ENCODE measurements around the gene KLRF2.
"Not testable (repeated sequence)": the region's sequence is repeated elsewhere in the genome, so short reads cannot be mapped to it uniquely, and the experiment has no call there.

KLRF2 gene, protein sequence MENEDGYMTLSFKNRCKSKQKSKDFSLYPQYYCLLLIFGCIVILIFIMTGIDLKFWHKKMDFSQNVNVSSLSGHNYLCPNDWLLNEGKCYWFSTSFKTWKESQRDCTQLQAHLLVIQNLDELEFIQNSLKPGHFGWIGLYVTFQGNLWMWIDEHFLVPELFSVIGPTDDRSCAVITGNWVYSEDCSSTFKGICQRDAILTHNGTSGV

DNA sequence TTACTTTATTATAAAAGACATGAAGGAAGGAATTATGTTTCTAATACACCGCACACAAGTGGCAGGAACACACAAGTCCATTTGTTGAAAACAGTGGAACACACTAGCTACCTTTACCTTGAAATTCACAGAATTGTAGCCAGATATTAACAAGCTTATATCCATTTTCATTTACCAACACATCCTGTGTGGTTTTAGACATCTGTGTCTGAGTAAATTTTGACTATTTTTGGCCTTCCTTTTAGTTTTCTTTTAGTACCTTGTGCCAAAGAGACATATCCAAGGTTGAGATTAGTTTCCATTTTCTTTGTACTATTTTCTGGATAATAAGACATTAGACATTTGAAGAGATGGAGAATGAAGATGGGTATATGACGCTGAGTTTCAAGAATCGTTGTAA is at the start of gene KLRF2:
Gene KLRF2, plus strand, starts transcription at position 244 of the 400 bp plus-strand sequence. Its CDS starts 107 bp downstream, at position 351.
- no peak for DNase-seq (ENCODE audit: low read depth, low spot score)

- no peak for DNase-seq (ENCODE audit: low read depth, low spot score)
Measured at GRCh38 chr12:9831720-9832119, 49.6 kb upstream of the KLRF2 start.

- no peak for DNase-seq (ENCODE audit: low read depth, low spot score)
Measured at GRCh38 chr12:9843407-9843806, 37.9 kb upstream of the KLRF2 start.

DNA sequence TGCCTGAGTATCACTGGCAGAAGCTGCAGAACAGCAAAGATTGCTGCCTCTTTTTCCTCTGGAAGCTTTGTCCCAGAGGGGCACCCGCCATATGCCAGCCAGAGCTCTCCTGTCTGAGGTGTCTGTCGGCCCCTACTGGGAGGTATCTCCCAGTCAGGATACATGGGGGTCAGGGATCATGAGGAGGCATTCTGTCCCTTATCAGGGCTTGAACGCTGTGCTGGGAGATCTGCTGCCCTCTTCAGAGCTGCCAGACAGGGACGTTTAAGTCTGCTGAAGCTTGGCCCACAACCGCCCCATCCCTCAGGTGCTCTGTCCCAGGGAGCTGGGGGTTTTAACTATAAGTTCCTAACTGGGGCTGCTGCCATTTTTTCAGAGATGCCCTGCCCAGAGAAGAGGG is 32.4 kb upstream of the KLRF2 start:
- no peak for DNase-seq (ENCODE audit: low read depth, low spot score)

DNA sequence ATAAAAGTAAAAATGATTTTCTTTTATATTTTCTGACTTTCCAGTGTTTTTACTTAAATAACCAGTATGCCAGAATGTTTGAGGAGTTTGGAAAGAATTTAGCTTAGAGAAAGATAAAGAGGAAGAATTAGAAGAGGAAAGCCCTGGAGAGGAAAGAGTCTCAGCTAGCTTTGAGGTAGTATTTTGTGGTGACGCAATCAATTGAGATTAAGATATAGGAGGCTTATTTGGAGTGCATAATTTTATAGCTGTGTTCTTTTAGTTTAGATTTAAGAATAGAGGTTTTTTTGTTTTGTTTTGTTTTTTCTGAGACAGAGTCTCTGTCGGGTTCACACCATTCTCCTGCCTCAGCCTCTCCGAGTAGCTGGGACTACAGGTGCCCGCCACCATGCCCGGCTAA is 30.2 kb upstream of the KLRF2 start:
- DNase-seq (ENCODE audit: low read depth, low spot score) = no peak

- DNase-seq (ENCODE audit: low read depth, low spot score) = no peak
Measured at GRCh38 chr12:9851927-9852326, 29.4 kb upstream of the KLRF2 start.

- no peak for DNase-seq (ENCODE audit: low read depth, low spot score)
Measured at GRCh38 chr12:9856151-9856550, 25.1 kb upstream of the KLRF2 start.

DNA sequence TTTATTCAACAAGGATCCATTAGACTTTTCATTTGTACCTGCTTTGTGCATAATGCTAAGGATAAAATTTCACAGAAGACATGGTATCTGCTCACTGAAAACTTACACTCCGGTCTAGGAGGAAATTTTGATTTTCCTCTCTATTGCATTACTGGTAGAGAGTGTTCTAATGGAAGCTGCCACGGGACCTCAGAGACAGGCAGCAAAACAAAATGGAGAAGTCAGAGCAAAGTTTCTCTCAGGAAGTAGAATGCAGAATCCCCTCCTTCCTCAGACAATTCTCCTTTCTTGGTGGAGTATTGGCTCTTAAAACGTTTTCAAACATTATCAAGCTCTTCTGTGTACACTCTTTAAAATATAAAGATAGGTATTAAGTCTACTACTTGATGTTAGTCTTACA is 24.4 kb upstream of the KLRF2 start:
- no peak for DNase-seq (ENCODE audit: low read depth, low spot score)

DNA sequence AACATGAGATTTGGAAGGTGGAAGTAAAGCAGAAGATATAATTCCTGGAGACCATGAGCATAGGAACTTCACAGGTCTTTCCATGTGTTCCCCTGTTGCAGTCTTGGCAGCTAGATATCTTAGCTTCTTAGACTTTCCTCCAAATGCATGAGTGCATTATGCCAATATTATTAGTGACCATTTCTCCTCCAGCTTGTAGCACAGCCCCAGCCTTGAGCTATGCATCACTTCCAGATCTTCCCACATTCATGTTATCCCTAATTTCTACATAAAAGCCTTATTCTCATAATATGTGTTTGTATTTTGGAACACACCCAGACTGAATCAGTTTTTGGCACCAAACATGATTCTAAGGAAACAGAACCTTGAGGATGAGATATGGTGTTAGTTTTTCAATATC is 23.2 kb upstream of the KLRF2 start:
- DNase-seq (ENCODE audit: low read depth, low spot score) = no peak

DNA sequence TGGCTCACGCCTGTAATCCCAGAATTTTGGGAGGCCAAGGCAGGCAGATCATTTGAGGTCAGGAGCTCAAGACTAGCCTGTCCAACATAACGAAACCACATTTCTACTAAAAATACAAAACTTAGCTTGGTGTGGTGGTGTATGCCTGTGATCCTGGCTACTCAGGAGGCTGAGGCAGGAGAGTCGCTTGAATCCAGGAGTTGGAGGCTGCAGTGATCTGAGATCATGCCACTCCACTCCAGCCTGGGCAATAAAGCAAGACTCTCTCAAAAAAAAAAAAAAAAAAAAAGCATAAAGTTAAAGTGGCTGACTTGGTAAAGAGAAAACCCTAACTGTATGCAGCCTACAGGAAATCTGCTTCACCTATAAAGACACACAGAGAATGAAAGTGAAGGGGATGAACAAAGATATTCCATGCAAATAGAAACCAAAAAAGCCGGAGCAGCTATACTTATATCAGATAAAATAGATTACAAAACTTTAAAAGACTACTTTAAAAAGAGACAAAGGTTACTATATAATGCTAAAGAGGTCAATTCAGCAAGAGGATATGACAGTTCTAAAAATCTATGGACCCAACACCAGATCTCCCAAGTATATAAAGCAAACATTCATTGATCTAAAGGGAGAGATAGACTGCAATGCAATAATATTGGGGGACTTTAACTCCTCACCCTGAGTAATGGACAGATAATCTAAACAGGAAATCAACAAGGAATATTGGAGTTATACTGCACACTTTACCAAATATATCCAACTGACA is 16.2 kb upstream of the KLRF2 start:
- DNase-seq (ENCODE audit: low read depth, low spot score) = no peak

- DNase-seq (ENCODE audit: low read depth, low spot score) = no peak
Measured at GRCh38 chr12:9866860-9867269, 14.4 kb upstream of the KLRF2 start.

- no peak for DNase-seq (ENCODE audit: low read depth, low spot score)
Measured at GRCh38 chr12:9867531-9867930, 13.8 kb upstream of the KLRF2 start.

DNA sequence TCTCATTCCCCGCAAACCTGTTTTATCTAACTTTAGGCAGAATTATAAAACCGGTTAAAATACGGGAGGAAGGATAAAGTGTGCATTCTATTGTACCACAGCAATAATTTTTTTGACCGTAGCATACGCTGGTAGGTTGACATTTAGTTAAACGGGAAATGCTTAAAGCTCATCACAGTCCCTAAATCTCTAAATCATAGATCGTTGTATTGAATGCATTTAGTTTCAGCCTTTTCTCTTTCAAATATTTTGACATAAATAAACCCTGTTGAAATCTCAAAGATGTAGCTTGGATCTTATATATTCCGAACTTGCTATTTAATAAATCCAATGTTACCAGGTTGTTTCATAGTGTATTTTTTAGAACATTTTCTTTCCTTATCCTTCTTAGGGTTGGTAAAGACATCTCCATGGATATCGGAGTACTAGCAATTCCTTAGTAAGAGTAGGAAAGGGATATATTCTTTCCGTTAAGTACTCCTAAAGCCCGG is 12.9 kb upstream of the KLRF2 start:
- no peak for DNase-seq (ENCODE audit: low read depth, low spot score)

DNA sequence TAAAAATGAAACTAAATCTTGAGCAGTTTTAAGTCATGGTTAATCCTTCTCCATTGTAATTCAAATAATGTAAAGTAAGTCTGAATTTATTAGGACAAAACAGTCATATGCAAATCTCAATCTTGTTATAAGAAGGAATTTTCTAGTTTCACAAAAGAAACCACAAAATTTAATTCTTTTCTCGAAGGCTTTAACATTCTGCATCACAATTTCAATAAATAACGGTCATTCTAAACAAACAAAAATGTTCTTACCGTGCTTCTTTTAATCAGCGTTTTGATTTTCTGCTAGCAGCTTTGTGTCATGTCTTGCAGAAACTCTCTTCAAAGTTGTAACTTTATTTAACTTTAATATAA is 12.4 kb upstream of the KLRF2 start:
- DNase-seq (ENCODE audit: low read depth, low spot score) = no peak

- DNase-seq (ENCODE audit: low read depth, low spot score) = no peak
Measured at GRCh38 chr12:9869307-9870161, 11.8 kb upstream of the KLRF2 start, which contains the start of gene CLEC2B. Gene CLEC2B, minus strand, starts transcription at chr12:9869354.

- no peak for DNase-seq (ENCODE audit: low read depth, low spot score)
Measured at GRCh38 chr12:9870286-9870866, 10.9 kb upstream of the KLRF2 start.

DNA sequence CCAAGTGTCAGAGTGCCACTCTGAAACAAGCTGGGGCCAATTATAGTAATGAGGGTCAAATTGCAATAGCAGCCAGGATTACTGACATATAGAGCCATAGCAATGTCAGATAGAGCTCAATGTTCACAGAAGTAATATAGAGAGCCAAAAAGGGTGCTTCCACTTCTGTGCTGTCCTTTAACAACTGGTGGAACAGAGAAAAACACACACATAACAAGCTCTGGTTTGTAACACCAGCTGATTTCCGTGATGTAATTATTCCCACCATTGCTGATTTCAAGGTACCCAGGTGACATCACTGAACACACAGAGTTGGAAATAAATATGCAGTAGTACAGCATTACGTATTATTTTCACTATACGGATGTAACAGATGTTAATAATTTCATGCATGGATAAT is 9.1 kb upstream of the KLRF2 start:
- DNase-seq (ENCODE audit: low read depth, low spot score) = no peak

DNA sequence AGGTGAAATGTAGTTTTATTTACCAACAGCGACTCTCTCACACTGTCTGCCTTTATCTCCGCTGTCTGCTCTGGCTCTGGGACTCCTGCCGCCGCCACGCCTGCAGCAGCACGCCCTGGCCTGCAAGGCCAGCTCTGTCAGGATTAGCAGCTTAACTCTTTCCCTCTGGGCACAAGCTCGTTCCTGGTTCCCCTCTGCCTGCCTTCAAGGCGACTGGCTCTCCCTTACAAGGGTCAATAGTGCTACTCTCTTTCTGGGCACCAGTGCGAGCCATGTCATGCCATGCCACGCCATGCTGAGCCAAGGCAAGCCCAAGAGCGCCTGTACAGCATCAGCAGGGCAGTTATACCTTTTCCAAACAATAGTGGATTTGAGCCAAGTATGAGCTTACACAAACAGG is 8.5 kb upstream of the KLRF2 start:
- DNase-seq (ENCODE audit: low read depth, low spot score) = no peak

DNA sequence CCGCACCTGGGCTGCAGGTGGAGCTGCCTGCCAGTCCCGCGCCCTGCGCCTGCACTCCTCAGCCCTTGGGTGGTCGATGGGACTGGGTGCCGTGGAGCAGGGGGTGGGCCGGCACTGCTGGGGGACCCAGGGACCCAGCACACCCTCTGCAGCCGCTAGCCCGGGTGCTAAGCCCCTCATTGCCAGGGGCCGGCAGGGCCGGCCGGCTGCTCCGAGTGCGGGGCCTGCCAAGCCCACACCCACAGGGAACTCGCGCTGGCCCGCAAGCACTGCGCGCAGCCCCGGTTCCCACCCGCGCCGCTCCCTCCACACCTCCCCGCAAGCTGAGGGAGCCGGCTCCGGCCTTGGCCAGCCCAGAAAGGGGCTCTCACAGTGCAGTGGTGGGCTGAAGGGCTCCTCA is 5.2 kb upstream of the KLRF2 start:
- not testable (repeated sequence) for DNase-seq (ENCODE audit: low read depth, low spot score)

DNA sequence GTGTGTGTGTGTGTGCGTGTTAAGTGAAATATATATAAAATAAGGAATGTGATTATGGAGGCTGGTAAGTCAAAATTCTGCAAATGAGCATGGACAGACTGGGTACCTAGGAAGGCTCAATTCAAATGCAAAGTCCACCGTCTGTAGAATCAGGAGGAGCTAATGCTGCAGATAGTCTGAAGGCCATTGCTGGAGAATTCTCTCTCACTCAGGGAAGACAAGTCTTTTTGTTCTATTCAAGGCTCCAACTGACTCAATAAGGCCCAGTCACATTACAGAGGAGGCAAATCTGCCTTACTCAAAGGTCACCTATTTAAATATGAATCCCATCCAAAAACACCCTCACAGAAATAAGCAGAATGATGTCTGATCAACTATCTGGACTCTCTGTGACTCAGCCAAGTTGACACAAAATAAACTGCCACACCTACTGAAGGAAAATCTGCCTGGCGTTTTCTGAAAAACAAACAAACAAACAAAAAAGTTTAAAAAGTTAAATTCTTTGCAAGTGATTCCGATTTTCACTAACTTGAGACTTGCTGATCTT is 684 bp upstream of the KLRF2 start:
- no peak for DNase-seq (ENCODE audit: low read depth, low spot score)

DNA sequence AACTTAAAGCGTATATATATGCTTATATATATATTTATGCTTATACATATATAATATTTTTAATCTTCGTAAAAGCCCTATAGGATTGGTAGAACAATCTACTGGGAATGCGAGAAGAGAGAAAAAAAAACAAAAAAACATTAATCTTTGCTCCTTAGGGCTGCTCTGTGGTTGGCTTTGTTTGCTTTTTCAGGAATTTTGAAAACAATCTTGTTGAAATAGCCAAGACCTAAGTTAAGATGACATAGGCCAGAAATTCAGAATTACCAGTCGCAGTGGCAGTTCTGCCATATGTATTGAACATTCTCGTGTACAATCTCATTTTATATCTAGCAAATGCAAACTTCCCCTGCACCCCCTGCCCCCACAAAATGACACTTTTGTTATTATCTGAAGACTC is 699 bp downstream of the KLRF2 start:
- DNase-seq (ENCODE audit: low read depth, low spot score) = no peak

DNA sequence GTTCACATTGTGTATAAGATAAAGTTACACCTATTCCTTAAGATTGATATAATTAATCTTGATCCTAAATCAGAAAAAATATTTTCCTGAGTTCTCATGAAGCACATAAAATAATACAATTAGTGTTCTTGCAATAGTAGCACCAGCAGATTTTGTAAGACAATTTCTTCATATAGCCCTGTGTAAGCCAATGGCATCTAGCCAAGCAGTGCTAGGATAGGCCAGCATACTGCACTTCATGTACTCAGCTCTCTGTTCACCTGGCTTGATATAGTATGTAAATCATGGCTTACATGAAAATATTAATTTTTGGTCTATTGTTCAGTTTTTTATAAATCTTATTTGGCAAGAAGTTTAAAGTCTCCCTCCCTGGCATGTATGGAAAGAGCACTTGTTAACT is 1.9 kb downstream of the KLRF2 start:
- DNase-seq (ENCODE audit: low read depth, low spot score) = no peak

Data from activated naive CD8-positive, alpha-beta T cell treated with anti-CD3 and anti-CD28 coated beads, Interleukin-2, amount 50 U/mL, for 16 hours (primary cell).